Activated CD4-positive, CD25-positive, alpha-beta regulatory T cell treated with anti-CD3 and anti-CD28 coated beads, Interleukin-2, amount 50 U/mL, for 72 hours (primary cell): Measurements from ENCODE around the gene GRIN2B.

ENCODE experiments used
- DNase-seq: peaks from one replicate; pipeline ENCODE4 v3.0.0; 2021

GRIN2B gene

DNA sequence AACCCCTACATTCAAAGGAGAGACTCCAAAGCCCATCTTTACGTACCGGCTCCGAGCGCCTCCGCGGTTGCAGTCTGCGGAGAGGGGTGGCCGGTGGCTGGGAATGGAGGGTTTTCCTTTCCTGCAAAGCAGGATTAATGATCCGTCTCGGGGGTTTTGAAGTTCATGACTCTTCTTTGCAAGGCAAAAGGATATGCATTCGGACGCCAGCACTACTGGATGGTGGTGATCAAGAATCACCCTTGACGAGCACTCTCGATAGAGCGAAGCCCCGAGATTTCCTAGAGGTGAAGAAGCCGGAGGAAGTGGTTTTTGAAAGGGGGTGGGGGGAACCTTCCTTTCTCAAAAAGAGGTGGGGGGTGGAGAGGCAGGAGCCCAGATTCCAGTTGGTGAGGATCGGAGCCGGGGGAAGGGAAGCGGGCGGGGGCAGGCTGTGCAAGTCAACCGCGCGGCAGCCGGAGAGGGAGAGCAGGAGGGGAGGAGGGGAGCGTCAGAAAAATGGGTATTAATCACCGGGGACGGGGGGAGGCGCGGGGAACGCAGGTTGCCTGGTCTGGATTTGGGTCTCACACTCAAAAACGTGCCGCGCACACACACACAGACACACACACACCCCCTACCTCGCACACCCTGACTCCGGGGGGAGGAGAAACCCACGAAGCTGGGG lies at the start of gene GRIN2B:
Gene GRIN2B, minus strand, starts transcription at position 307 of the 667 bp plus-strand sequence. CDS start 115,394 bp downstream, outside the sequence.
- DNase-seq: no peak

DNA sequence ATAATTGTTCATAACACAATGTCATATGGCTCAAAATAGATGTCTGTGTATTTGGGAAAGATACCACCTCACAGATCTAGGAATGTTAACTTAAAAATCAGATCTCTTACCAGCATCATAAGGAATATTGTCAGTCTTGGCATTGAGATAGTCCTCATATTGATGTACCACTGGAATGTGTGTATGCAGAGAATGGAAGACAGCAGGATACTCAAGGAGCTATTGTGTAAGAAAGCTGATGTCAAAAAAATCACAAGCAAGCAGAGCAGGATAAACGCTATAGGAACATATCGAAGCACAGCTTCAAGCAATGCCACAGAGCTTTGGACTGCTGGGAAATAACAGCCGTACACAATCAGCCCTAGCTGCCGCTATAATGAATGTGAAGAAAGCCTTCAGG lies 45.1 kb upstream of the GRIN2B start:
- no peak for DNase-seq

DNA sequence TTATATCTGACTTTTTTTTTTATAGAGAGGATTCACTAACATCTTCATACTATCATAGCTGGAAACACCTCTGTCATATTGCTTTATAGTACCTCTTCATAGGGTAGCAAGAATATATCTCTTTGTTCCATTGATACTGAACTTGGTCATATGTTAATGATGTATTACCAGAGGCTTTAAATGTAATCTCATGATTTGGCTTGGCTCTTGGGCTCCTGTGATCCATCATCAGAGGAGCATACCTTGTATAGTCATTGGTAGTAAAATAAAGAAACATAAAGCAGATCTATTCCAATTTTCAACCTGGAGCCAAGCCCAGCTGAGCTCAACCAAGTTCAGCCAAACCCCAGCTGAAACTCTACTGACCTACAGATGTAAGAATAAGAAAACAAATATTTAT lies 43.2 kb upstream of the GRIN2B start:
- DNase-seq: no peak

- DNase-seq: no peak
These were observed 36.7 kb upstream of the GRIN2B start for GRCh38 chr12:14018080-14018479.

- no peak for DNase-seq
These were observed 29.6 kb upstream of the GRIN2B start for GRCh38 chr12:14010989-14011388.

DNA sequence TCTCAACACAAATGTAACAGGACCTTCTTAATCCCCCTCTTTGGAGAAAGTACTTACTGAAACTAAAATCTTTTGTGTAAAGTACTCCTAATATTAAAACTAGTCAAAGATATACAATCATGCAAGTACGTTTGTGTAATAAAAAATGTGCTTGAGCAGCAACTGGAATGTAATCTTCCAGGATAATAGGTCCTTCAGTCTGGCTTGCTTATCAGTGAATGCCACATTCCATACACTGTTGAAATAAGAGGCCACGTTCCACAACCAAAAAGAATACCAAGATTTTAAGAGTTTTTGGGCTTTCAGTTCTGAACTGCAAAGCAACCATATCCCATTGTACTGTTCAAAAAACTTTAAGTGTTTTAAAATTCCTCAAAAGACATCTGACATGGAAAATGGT lies 26.2 kb upstream of the GRIN2B start:
- no peak for DNase-seq

GRCh38 chr12:13992585-13992984 lies 11.2 kb upstream of the GRIN2B start:
- DNase-seq: no peak

DNA sequence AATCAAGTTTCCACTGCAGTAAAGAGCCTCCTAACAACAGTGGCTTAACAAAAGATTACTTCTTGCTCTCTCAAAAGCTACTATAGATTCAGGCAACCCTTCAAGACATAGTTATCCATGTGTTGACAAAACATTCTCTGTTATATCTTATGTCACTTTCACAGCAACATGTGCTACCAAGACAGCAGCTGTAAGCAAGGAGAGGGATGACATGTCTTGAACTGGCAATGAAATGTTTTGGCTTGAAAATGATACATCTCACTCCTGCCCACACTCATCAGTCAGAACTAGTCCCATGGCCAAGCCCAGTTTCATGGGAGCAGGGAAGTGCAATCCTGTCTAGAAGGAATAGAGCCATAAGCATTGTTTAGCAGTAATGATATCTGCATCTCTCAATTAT lies 10.7 kb upstream of the GRIN2B start:
- DNase-seq: no peak

- DNase-seq: no peak
These were observed 4.6 kb upstream of the GRIN2B start for GRCh38 chr12:13986031-13986430.

GRCh38 chr12:13981990-13982389 lies 588 bp upstream of the GRIN2B start:
- no peak for DNase-seq

GRCh38 chr12:13980538-13981295 lies 685 bp downstream of the GRIN2B start:
- DNase-seq: no peak

GRCh38 chr12:13979772-13980378 lies 1.5 kb downstream of the GRIN2B start:
- DNase-seq: no peak

GRCh38 chr12:13978876-13979275 lies 2.5 kb downstream of the GRIN2B start:
- DNase-seq: no peak

GRCh38 chr12:13976880-13977279 lies 4.5 kb downstream of the GRIN2B start:
- DNase-seq: no peak

GRCh38 chr12:13976028-13976584 lies 5.3 kb downstream of the GRIN2B start:
- DNase-seq: no peak

- no peak for DNase-seq
These were observed 7.4 kb downstream of the GRIN2B start for GRCh38 chr12:13973996-13974395.

DNA sequence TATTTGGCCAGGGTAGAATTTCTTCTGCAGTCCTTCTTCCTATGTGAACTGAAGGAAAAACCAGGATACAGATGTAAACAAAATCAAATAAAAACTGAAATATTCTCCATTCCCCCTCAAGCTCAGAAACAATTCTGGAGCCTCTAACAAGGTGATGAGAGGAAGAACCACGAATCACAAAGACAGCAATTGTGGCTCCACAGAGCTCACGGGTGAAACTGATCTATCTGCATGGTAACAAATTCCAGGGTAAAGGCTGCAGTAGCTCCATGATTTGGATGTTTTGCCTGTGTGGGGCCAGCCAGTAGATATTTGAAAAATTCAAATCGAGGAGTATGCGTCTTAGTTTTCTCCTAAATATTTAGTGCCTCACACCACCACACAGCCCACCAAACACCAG lies 10.6 kb downstream of the GRIN2B start:
- DNase-seq: no peak

DNA sequence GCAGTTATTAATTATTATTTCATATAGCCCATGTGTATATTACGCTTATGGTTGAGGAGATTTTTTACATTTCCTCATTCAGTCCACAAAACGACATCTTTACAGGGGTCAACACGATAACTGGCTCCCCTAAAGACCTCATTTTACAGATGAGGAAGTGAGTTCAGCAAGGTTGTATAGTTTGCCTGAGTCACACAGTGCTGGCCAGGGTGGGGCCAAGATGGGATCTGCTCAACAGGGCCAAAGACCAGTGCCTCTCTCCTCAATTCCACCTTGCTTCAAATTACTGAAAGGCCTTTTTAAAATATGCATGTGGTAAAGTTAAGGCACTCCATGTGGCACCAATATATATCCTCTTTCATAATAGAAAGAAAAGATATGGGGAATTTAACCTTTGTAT lies 13.1 kb downstream of the GRIN2B start:
- no peak for DNase-seq

DNA sequence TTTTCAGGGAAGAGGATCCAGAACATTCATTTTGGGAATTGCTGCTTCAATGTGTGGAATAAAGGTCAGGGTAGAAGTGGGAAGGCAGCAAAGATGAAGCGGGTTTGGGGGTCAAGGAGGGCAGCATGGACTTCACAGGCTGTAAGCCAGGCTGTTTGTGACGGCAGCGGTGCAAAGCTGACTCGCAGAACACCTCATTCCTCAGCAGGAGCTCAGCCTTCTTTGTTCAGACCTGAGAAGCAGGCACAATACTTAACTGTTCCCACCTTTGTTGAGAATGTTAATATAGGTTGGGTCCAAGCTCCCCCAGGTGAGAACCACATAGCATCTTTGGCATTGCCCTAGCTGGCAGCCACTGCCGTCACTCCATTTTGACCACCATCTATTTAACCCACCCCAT lies 16.7 kb downstream of the GRIN2B start:
- DNase-seq: no peak

GRCh38 chr12:13962699-13963098 lies 18.7 kb downstream of the GRIN2B start:
- no peak for DNase-seq

GRCh38 chr12:13961971-13962370 lies 19.4 kb downstream of the GRIN2B start:
- DNase-seq: no peak

DNA sequence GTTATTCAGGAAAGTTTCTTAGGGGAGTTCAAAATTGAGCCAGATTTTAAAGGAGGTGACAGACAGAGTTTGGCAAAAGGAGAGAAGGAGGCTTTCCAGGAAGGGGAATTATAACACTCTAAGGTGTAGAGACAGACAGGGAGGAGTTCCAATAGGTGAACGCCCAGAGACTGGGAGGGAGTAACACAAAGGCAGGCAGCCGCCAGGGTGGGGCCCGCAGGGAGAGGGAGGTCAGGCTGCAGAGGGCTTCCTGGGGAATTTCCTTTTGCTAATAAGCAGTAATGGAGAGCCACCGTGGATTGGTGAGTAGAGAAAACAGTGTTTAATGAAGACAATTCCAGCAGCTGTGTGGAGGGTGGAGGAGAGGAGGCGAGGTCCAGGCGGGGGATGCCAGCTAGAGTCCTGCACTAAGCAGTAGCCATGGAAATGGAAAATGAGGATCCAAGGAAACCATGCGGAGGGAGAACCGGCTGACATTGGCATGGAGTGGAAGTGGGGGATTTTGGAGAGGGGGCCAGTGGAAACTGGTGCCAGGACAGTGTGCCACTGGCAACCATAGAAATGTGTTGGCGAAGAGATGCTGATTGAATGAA lies 22.2 kb downstream of the GRIN2B start:
- no peak for DNase-seq

- DNase-seq: no peak
These were observed 23.8 kb downstream of the GRIN2B start for GRCh38 chr12:13957576-13957975.
